H54 (cell line): ENCODE results near the gene LPA.
"Not testable (repeated sequence)": the region's sequence is repeated elsewhere in the genome, so short reads cannot be mapped to it uniquely, and the experiment has no call there.

ENCODE experiments used
- DNase-seq: peaks from one replicate; pipeline ENCODE4 v3.0.0; 2011; ENCODE audit warnings: low spot score, mixed read lengths; ENCODE audit not compliant: insufficient read length
- FAIRE-seq: peaks from 3 replicates; lab custom pipeline; 2011; peaks lifted over from hg19 to GRCh38; lab: Jason Lieb, UNC
- POLR2A ChIP-seq: IDR thresholded peaks from 2 replicates; pipeline ENCODE4 v1.6.1; 2011; ENCODE audit warnings: low read depth, mild to moderate bottlenecking, low read length

The LPA gene

GRCh38 chr6:160664198-160664597, at the start of gene LPA:
LPA (minus strand) TSS chr6:160664275; CDS start chr6:160664214, 61 bp downstream.
- not testable (repeated sequence) for FAIRE-seq

GRCh38 chr6:160708993-160709392, 44.9 kb upstream of the LPA start:
- DNase-seq, FAIRE-seq: not testable (repeated sequence)

More at GRCh38 chr6:160664198-160664597, at the start of gene LPA:
- DNase-seq: not testable (repeated sequence)

GRCh38 chr6:160704688-160705087, 40.6 kb upstream of the LPA start:
- not testable (repeated sequence) for FAIRE-seq

GRCh38 chr6:160701918-160702680, 38.0 kb upstream of the LPA start, which contains the start of gene PLG:
PLG (plus strand) TSS chr6:160702244; CDS start chr6:160702305, 61 bp downstream.
- FAIRE-seq, DNase-seq: not testable (repeated sequence)

More at GRCh38 chr6:160704688-160705087, 40.6 kb upstream of the LPA start:
- not testable (repeated sequence) for DNase-seq

GRCh38 chr6:160697826-160698225, 33.8 kb upstream of the LPA start:
- FAIRE-seq: no peak
- no peak for TF ChIP-seq POLR2A
- DNase-seq: no peak

GRCh38 chr6:160696884-160697283, 32.8 kb upstream of the LPA start:
- DNase-seq, FAIRE-seq: not testable (repeated sequence)

- DNase-seq, FAIRE-seq: not testable (repeated sequence)
Measured at GRCh38 chr6:160695622-160696021, 31.5 kb upstream of the LPA start.

GRCh38 chr6:160695025-160695424, 30.9 kb upstream of the LPA start:
- not testable (repeated sequence) for FAIRE-seq, DNase-seq

- TF ChIP-seq POLR2A: no peak
- DNase-seq (no peak), FAIRE-seq (no peak)
Measured at GRCh38 chr6:160692369-160692959, 28.4 kb upstream of the LPA start.

- no peak for TF ChIP-seq POLR2A
- no peak for DNase-seq
- FAIRE-seq: no peak
Measured at GRCh38 chr6:160691617-160692016, 27.5 kb upstream of the LPA start.

- TF ChIP-seq POLR2A: no peak
- FAIRE-seq: no peak
- no peak for DNase-seq
Measured at GRCh38 chr6:160690458-160690857, 26.4 kb upstream of the LPA start.

GRCh38 chr6:160685762-160686450, 21.8 kb upstream of the LPA start:
- TF ChIP-seq POLR2A: no peak
- no peak for FAIRE-seq

GRCh38 chr6:160685101-160685761, 21.2 kb upstream of the LPA start:
- not testable (repeated sequence) for DNase-seq, FAIRE-seq

More at GRCh38 chr6:160685762-160686450, 21.8 kb upstream of the LPA start:
- no peak for DNase-seq

GRCh38 chr6:160679402-160679769, 15.3 kb upstream of the LPA start:
- TF ChIP-seq POLR2A: no peak
- no peak for DNase-seq
- no peak for FAIRE-seq
